HepG2 (cell line): ENCODE measurements around the gene CXCL8.

Experiments used
- ZNF30 ChIP-seq: sonication (generic); formaldehyde crosslinking; IDR thresholded peaks from 2 replicates; pipeline ENCODE4 v1.5.0; 2020; ENCODE audit warnings: mild to moderate bottlenecking, missing genetic modification reagents
- TF ChIP-seq, protein P1 (sequence below): sonication (generic); formaldehyde crosslinking; conservative IDR thresholded peaks from 2 replicates; pipeline ENCODE4 v1.8.0; 2022; ENCODE audit warnings: mild to moderate bottlenecking, moderate library complexity, missing genetic modification reagents

DNA sequence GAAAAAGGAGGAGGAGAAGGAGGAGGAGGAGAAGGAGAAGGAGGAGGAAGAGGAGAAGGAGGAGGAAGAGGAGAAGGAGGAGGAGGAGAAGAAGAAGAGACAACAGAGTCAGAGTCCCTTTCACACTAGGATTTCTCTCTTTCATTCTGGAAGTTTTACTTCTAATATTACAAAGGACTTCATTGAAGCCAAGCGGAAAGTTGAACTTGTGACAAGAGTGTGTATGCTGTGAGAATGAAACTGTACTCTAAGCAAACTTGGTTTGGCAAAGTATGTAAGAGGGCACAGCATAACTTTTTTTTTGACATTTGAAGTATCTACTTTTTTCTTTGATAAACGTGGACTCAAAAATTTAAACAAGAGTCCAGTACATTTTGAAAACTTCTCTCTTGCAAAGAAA, 48.0 kb downstream of the CXCL8 start:
- no peak for TF ChIP-seq ZNF30 (CRISPR knock-in tag)
- TF ChIP-seq, protein P1, sequence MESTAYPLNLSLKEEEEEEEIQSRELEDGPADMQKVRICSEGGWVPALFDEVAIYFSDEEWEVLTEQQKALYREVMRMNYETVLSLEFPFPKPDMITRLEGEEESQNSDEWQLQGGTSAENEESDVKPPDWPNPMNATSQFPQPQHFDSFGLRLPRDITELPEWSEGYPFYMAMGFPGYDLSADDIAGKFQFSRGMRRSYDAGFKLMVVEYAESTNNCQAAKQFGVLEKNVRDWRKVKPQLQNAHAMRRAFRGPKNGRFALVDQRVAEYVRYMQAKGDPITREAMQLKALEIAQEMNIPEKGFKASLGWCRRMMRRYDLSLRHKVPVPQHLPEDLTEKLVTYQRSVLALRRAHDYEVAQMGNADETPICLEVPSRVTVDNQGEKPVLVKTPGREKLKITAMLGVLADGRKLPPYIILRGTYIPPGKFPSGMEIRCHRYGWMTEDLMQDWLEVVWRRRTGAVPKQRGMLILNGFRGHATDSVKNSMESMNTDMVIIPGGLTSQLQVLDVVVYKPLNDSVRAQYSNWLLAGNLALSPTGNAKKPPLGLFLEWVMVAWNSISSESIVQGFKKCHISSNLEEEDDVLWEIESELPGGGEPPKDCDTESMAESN (CRISPR knock-in tag): no peak
